Measurements from ENCODE around the gene VIL1.

Gene VIL1

DNA sequence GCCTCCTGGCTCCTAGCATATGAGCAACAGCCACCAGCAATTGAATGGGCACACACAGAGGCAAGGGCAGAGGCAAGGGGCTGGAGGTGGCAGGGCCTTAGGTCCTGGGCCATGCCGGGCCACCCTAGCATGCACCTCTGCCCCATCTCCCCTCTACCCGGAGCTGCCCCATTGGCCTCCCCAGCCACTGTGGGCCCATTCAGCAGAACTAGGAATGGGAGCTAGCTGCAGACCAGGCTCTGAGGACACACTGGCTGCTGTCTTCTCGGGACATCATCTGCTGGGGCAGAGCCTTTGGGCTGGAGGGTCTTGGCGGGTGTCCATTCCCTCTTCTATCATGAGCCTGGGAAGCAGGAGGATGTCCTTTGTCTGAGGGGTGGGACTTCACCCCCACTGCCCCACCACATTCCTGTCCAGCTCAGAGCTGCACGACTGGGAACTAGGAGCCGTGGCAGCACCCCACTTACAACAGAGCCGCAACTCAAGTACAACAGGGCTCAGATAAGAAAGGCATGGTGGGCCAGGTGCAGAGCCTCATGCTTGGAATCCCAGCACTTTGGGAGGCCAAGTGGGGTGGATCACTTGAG, 800 bp downstream of the VIL1 start (continued):
- TF ChIP-seq, protein P1, sequence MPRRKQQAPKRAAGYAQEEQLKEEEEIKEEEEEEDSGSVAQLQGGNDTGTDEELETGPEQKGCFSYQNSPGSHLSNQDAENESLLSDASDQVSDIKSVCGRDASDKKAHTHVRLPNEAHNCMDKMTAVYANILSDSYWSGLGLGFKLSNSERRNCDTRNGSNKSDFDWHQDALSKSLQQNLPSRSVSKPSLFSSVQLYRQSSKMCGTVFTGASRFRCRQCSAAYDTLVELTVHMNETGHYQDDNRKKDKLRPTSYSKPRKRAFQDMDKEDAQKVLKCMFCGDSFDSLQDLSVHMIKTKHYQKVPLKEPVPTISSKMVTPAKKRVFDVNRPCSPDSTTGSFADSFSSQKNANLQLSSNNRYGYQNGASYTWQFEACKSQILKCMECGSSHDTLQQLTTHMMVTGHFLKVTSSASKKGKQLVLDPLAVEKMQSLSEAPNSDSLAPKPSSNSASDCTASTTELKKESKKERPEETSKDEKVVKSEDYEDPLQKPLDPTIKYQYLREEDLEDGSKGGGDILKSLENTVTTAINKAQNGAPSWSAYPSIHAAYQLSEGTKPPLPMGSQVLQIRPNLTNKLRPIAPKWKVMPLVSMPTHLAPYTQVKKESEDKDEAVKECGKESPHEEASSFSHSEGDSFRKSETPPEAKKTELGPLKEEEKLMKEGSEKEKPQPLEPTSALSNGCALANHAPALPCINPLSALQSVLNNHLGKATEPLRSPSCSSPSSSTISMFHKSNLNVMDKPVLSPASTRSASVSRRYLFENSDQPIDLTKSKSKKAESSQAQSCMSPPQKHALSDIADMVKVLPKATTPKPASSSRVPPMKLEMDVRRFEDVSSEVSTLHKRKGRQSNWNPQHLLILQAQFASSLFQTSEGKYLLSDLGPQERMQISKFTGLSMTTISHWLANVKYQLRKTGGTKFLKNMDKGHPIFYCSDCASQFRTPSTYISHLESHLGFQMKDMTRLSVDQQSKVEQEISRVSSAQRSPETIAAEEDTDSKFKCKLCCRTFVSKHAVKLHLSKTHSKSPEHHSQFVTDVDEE (CRISPR knock-in tag; IDR thresholded peaks at IDR 0.05) = no peak
- TF ChIP-seq CSDC2 (CRISPR knock-in tag; IDR thresholded peaks at IDR 0.05) (no peak), ARNTL (CRISPR knock-in tag; IDR thresholded peaks at IDR 0.05; ENCODE audit: borderline replicate concordance, low read depth) (no peak), ZNF8 (CRISPR knock-in tag; IDR thresholded peaks at IDR 0.05) (no peak), RARB (CRISPR knock-in tag; IDR thresholded peaks at IDR 0.05) (no peak)
- TF ChIP-seq, protein P2, sequence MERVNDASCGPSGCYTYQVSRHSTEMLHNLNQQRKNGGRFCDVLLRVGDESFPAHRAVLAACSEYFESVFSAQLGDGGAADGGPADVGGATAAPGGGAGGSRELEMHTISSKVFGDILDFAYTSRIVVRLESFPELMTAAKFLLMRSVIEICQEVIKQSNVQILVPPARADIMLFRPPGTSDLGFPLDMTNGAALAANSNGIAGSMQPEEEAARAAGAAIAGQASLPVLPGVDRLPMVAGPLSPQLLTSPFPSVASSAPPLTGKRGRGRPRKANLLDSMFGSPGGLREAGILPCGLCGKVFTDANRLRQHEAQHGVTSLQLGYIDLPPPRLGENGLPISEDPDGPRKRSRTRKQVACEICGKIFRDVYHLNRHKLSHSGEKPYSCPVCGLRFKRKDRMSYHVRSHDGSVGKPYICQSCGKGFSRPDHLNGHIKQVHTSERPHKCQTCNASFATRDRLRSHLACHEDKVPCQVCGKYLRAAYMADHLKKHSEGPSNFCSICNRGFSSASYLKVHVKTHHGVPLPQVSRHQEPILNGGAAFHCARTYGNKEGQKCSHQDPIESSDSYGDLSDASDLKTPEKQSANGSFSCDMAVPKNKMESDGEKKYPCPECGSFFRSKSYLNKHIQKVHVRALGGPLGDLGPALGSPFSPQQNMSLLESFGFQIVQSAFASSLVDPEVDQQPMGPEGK (CRISPR knock-in tag; IDR thresholded peaks at IDR 0.05; ENCODE audit: borderline replicate concordance) = no peak

DNA sequence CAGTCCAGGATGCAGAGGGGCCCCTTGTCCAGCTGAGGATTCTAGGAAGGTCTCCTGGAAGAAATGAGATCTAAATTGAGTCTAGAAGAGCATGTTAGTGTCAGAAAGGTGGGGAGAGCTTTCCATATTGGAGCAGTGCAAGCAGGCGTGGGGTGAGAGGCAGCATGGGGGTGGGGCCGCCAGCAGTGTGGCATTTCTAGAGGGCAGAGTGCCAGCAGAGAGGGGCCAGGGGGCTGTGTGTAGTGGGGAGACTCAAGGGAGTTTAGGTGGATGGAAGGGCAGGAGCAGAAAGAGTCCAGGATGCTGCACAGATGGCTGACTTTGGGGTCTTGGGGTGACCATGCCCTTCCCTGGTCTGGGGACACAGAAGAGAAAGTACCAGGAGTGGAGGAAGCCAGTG, 2.1 kb downstream of the VIL1 start:
- ATAC-seq = no peak
- TF ChIP-seq RARB (CRISPR knock-in tag; IDR thresholded peaks at IDR 0.05) = no peak
- no peak for TF ChIP-seq ESRRG (CRISPR knock-in tag; IDR thresholded peaks at IDR 0.05)
- TF ChIP-seq, protein P1 (CRISPR knock-in tag; IDR thresholded peaks at IDR 0.05) = no peak

DNA sequence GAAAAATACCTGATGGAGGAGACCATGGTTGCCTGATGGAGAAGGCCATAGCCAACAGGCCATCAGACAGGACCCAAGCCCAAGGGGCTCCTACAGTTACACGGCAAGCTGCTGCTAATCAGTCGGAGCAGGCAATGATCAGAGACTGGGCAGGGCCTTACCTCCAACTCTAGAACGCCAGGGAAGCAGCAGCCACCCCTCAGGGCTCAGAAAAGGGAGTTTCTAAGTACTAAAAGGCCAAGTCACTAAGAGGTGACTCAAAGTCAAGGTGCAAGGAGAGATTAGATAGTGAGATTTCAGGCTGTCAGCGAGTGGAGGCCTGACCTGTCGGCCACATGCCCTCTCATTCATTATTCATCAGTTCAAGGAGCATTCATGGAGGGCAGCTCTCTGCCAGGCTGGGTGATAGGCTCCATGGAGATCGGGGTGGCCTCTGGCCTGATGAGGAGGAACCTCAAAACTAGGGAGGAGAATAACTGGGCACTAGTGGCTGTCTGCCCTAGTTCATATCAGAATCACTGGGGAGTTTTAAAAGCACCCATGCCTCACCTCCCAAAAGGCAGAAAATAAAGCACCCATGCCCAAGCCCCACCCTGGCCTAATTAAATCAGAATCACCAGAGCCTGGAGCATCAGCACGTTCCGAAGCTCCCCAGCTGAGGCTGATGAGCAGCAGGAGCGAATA, 3.6 kb downstream of the VIL1 start:
- TF ChIP-seq, protein P3, sequence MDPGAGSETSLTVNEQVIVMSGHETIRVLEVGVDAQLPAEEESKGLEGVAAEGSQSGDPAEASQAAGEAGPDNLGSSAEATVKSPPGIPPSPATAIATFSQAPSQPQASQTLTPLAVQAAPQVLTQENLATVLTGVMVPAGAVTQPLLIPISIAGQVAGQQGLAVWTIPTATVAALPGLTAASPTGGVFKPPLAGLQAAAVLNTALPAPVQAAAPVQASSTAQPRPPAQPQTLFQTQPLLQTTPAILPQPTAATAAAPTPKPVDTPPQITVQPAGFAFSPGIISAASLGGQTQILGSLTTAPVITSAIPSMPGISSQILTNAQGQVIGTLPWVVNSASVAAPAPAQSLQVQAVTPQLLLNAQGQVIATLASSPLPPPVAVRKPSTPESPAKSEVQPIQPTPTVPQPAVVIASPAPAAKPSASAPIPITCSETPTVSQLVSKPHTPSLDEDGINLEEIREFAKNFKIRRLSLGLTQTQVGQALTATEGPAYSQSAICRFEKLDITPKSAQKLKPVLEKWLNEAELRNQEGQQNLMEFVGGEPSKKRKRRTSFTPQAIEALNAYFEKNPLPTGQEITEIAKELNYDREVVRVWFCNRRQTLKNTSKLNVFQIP (CRISPR knock-in tag; IDR thresholded peaks at IDR 0.05; ENCODE audit: borderline replicate concordance, low read depth) = no peak
- TF ChIP-seq ZNF565 (CRISPR knock-in tag; conservative IDR thresholded peaks at IDR 0.05; ENCODE audit: low read depth) (no peak), RARB (CRISPR knock-in tag; IDR thresholded peaks at IDR 0.05) (no peak), CSDC2 (CRISPR knock-in tag; IDR thresholded peaks at IDR 0.05) (no peak), SNAI2 (CRISPR knock-in tag; IDR thresholded peaks at IDR 0.05) (no peak), TCF4 (CRISPR knock-in tag; IDR thresholded peaks at IDR 0.05; ENCODE audit: borderline replicate concordance) (no peak), ZNF8 (CRISPR knock-in tag; IDR thresholded peaks at IDR 0.05) (no peak), GLIS3 (CRISPR knock-in tag; IDR thresholded peaks at IDR 0.05) (no peak), TOX (CRISPR knock-in tag; IDR thresholded peaks at IDR 0.05; ENCODE audit: borderline replicate concordance) (no peak), ESRRG (CRISPR knock-in tag; IDR thresholded peaks at IDR 0.05) (no peak), ZNF70 (CRISPR knock-in tag; IDR thresholded peaks at IDR 0.05) (no peak), OSR1 (CRISPR knock-in tag; IDR thresholded peaks at IDR 0.05) (no peak)
- TF ChIP-seq, protein P4, sequence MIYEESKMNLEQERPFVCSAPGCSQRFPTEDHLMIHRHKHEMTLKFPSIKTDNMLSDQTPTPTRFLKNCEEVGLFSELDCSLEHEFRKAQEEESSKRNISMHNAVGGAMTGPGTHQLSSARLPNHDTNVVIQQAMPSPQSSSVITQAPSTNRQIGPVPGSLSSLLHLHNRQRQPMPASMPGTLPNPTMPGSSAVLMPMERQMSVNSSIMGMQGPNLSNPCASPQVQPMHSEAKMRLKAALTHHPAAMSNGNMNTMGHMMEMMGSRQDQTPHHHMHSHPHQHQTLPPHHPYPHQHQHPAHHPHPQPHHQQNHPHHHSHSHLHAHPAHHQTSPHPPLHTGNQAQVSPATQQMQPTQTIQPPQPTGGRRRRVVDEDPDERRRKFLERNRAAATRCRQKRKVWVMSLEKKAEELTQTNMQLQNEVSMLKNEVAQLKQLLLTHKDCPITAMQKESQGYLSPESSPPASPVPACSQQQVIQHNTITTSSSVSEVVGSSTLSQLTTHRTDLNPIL (CRISPR knock-in tag; IDR thresholded peaks at IDR 0.05; ENCODE audit: low read depth) = no peak
- TF ChIP-seq, protein P2 (CRISPR knock-in tag; IDR thresholded peaks at IDR 0.05; ENCODE audit: borderline replicate concordance) = no peak
- TF ChIP-seq, protein P5, sequence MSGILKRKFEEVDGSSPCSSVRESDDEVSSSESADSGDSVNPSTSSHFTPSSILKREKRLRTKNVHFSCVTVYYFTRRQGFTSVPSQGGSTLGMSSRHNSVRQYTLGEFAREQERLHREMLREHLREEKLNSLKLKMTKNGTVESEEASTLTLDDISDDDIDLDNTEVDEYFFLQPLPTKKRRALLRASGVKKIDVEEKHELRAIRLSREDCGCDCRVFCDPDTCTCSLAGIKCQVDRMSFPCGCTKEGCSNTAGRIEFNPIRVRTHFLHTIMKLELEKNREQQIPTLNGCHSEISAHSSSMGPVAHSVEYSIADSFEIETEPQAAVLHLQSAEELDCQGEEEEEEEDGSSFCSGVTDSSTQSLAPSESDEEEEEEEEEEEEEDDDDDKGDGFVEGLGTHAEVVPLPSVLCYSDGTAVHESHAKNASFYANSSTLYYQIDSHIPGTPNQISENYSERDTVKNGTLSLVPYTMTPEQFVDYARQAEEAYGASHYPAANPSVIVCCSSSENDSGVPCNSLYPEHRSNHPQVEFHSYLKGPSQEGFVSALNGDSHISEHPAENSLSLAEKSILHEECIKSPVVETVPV (CRISPR knock-in tag; IDR thresholded peaks at IDR 0.05) = no peak

More for the DNA sequence above, 3.6 kb downstream of the VIL1 start:
- ATAC-seq = no peak
